GM12891 (cell line): ENCODE data around the gene SLC7A9.

ENCODE experiments used
- POLR2A ChIP-seq: IDR thresholded peaks from 2 replicates; pipeline ENCODE4 v1.6.1; 2011; ENCODE audit warnings: low read depth, low read length, control low read depth
- POLR2AphosphoS5 ChIP-seq: IDR thresholded peaks from 2 replicates; pipeline ENCODE4 v1.6.1; 2011; ENCODE audit warnings: low read depth, low read length, control low read depth
- TAF1 ChIP-seq: IDR thresholded peaks from 2 replicates; pipeline ENCODE4 v1.6.1; 2011; ENCODE audit warnings: low read depth, low read length, control low read depth

DNA sequence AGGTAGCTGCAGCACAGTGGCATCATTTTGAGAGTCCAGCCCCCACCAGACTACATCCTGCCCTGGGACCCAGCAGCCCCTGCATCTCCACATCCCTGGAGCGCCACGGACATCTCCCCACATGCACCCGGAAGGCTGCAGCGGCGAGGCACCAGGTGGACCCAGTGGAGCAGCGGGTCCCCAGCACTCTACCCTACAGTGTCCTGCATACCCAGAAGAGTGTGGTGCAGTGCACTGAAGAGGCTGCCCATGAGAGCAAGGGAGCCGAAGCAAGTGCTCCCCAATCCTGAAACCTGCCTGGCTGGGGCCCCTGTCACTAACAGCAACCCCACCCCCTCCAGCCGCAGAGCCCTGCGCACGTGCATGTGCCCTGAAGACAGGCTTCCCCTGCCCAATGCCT lies 21.3 kb upstream of the SLC7A9 start:
- TF ChIP-seq POLR2AphosphoS5 (no peak), POLR2A (no peak), TAF1 (no peak)
